GM12878 (cell line): ENCODE data around the gene GMDS.

Experiments used
- CBFB ChIP-seq: IDR thresholded peaks from 2 replicates; pipeline ENCODE4 v1.6.1; 2016; ENCODE audit warnings: antibody characterized with exemption, low read depth
- EP300 ChIP-seq, 2 experiments: fragments of 150-350 bp in 1 of 2; IDR thresholded peaks; 2 replicates each; pipeline ENCODE4 v1.6.1; 2011 to 2012; ENCODE audit warnings: low read depth in 2 of 2, low read length in 2 of 2, borderline replicate concordance in 1 of 2, improper control_type of control experiment in 1 of 2, inconsistent platforms in 1 of 2; ENCODE audit not compliant: control insufficient read depth in 1 of 2
- GABPA ChIP-seq: IDR thresholded peaks from 2 replicates; pipeline ENCODE4 v1.6.1; 2014; ENCODE audit warnings: antibody characterized with exemption, low read depth, mild to moderate bottlenecking, inconsistent platforms
- HCFC1 ChIP-seq: fragments of 150-350 bp; IDR thresholded peaks from 2 replicates; pipeline ENCODE4 v1.6.1; 2014; ENCODE audit warnings: low read length
- NRF1 ChIP-seq: conservative IDR thresholded peaks from 2 replicates; pipeline ENCODE4 v1.6.1; 2011; ENCODE audit warnings: mild to moderate bottlenecking, low read depth, low read length, improper control_type of control experiment
- SIX5 ChIP-seq: IDR thresholded peaks from 2 replicates; pipeline ENCODE4 v1.6.1; 2011; ENCODE audit warnings: mild to moderate bottlenecking, low read depth, low read length, moderate library complexity; ENCODE audit not compliant: severe bottlenecking
- SUZ12 ChIP-seq: fragments of 200-600 bp; sonication (generic); IDR thresholded peaks from one replicate; pipeline ENCODE4 v1.6.1; 2018; ENCODE audit warnings: antibody characterized with exemption, mild to moderate bottlenecking; ENCODE audit not compliant: unreplicated experiment
- TCF7 ChIP-seq: IDR thresholded peaks from 2 replicates; pipeline ENCODE4 v1.6.1; 2014; ENCODE audit warnings: antibody characterized with exemption, borderline replicate concordance
- TF ChIP-seq, protein P1 (sequence below), 3 experiments: IDR thresholded peaks in 2 of 3; conservative IDR thresholded peaks in 1 of 3; 2 replicates each; pipeline ENCODE4 v1.5.1; 2011; ENCODE audit warnings: low read depth in 3 of 3, low read length in 3 of 3, mild to moderate bottlenecking in 3 of 3, control low read depth in 2 of 3, moderate library complexity in 2 of 3, inconsistent platforms in 1 of 3, mixed read lengths in 1 of 3; ENCODE audit not compliant: control insufficient read depth in 2 of 3, insufficient read depth in 1 of 3; ENCODE audit errors: extremely low read depth in 1 of 3
- TF ChIP-seq, protein P2 (sequence below): IDR thresholded peaks from 2 replicates; pipeline ENCODE4 v1.6.1; 2011; ENCODE audit warnings: mild to moderate bottlenecking, low read depth, low read length, moderate library complexity; ENCODE audit not compliant: insufficient replicate concordance

DNA sequence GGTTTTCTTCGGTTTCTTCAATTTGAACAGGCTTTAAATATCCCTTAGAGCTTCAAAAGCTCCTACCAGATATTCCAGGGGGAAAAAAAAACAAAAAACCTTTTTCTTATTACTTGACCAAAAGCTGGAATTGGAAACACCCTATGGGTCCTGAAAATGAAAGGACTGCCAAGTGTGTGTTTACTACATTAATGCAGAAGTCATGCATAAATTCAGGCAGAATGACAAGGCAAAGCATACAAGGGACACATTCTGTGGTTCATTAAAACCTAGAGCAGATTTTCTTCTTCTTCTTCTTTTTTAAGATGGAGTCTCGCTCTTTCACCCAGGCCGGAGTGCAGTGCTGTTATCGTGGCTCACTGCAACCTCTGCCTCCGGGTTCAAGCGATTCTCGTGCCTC, 119.1 kb downstream of the GMDS start:
- TF ChIP-seq, protein P1, sequence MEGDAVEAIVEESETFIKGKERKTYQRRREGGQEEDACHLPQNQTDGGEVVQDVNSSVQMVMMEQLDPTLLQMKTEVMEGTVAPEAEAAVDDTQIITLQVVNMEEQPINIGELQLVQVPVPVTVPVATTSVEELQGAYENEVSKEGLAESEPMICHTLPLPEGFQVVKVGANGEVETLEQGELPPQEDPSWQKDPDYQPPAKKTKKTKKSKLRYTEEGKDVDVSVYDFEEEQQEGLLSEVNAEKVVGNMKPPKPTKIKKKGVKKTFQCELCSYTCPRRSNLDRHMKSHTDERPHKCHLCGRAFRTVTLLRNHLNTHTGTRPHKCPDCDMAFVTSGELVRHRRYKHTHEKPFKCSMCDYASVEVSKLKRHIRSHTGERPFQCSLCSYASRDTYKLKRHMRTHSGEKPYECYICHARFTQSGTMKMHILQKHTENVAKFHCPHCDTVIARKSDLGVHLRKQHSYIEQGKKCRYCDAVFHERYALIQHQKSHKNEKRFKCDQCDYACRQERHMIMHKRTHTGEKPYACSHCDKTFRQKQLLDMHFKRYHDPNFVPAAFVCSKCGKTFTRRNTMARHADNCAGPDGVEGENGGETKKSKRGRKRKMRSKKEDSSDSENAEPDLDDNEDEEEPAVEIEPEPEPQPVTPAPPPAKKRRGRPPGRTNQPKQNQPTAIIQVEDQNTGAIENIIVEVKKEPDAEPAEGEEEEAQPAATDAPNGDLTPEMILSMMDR (IDR thresholded peaks at IDR 0.05 in 2 of 3, conservative IDR thresholded peaks at IDR 0.05 in 1 of 3; ENCODE audit: control insufficient read depth in 2 of 3, extremely low read depth in 1 of 3, insufficient read depth in 1 of 3, low read depth in 3 of 3, low read length in 3 of 3) = no peak
- no peak for TF ChIP-seq HCFC1
- no peak for TF ChIP-seq SUZ12
- TF ChIP-seq NRF1 = no peak
- TF ChIP-seq SIX5 = no peak
- TF ChIP-seq, protein P2, sequence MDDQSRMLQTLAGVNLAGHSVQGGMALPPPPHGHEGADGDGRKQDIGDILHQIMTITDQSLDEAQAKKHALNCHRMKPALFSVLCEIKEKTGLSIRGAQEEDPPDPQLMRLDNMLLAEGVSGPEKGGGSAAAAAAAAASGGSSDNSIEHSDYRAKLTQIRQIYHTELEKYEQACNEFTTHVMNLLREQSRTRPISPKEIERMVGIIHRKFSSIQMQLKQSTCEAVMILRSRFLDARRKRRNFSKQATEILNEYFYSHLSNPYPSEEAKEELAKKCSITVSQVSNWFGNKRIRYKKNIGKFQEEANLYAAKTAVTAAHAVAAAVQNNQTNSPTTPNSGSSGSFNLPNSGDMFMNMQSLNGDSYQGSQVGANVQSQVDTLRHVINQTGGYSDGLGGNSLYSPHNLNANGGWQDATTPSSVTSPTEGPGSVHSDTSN = no peak
- TF ChIP-seq TCF7 = no peak
- no peak for TF ChIP-seq EP300 (IDR thresholded peaks at IDR 0.05; ENCODE audit: borderline replicate concordance in 1 of 2, control insufficient read depth in 1 of 2, low read depth in 2 of 2, low read length in 2 of 2)
- no peak for TF ChIP-seq CBFB
- no peak for TF ChIP-seq GABPA
